H1 (cell line): ENCODE results near the gene MCM7. TPM values are rescaled to one million over a fixed set of nuclear protein-coding genes. Genes with fewer than 3 reads are reported as not detected.

Experiments
- CTCF ChIA-PET: fragments of 300-600 bp; sonication (Branson Sonifier 250); formaldehyde crosslinking; loops from one replicate; lab custom pipeline; 2021; ENCODE audit not compliant: partially characterized antibody; lab: Charles Lee
- POLR2A ChIA-PET: fragments of 300-600 bp; sonication (Branson Sonifier 250); formaldehyde crosslinking; loops from one replicate; lab custom pipeline; 2021; ENCODE audit warnings: inconsistent platforms; ENCODE audit not compliant: partially characterized antibody; lab: Charles Lee
- DNase-seq, 2 experiments: peaks; one replicate each; pipeline versions ENCODE4 v3.0.0 to v3.0.0-alpha.2; 2010 to 2022; ENCODE audit warnings: low spot score in 2 of 2, low read depth in 1 of 2, mixed read lengths in 1 of 2
- FAIRE-seq: peaks from 2 replicates; lab custom pipeline; 2011; peaks lifted over from hg19 to GRCh38; lab: Jason Lieb, UNC
- H2AFZ ChIP-seq: 2 replicates; pipeline ENCODE4 v1.8.1; 2012; ENCODE audit warnings: low read length, inconsistent platforms
- H2AK5ac ChIP-seq: 2 replicates; pipeline ENCODE4 v1.6.1; 2013; ENCODE audit warnings: low read depth, low read length
- H2BK120ac ChIP-seq: replicated peaks from 2 replicates; pipeline ENCODE3; 2013; ENCODE audit warnings: low read depth, low read length, inconsistent platforms
- H2BK12ac ChIP-seq: 2 replicates; pipeline ENCODE4 v1.6.1; 2013; ENCODE audit warnings: low read depth, low read length
- H2BK15ac ChIP-seq: 2 replicates; pipeline ENCODE4 v1.6.1; 2013; ENCODE audit warnings: low read length
- H2BK20ac ChIP-seq: 2 replicates; pipeline ENCODE4 v1.6.1; 2013; ENCODE audit warnings: low read length
- H2BK5ac ChIP-seq: 2 replicates; pipeline ENCODE4 v1.6.1; 2013; ENCODE audit warnings: low read depth, low read length
- H3K14ac ChIP-seq: 2 replicates; pipeline ENCODE4 v1.6.1; 2013; ENCODE audit warnings: inconsistent platforms; ENCODE audit not compliant: insufficient read length
- H3K18ac ChIP-seq: 2 replicates; pipeline ENCODE4 v1.6.1; 2013; ENCODE audit warnings: low read length; ENCODE audit errors: extremely low read depth
- H3K23ac ChIP-seq: 2 replicates; pipeline ENCODE4 v1.6.1; 2013; ENCODE audit warnings: inconsistent platforms; ENCODE audit not compliant: insufficient read length
- H3K23me2 ChIP-seq: 2 replicates; pipeline ENCODE4 v1.6.1; 2013; ENCODE audit warnings: low read depth, low read length
- H3K27ac ChIP-seq: 2 replicates; pipeline ENCODE4 v1.6.1; 2011; ENCODE audit warnings: low read depth, low read length, inconsistent platforms
- H3K27me3 ChIP-seq, 4 experiments: replicated peaks in 1 of 4; 1 replicate in 1 of 4; 2 replicates in 3 of 4; pipeline versions ENCODE4 v1.6.1 to v1.8.1; 2011 to 2013; ENCODE audit warnings: low read length in 3 of 4, mild to moderate bottlenecking in 3 of 4, inconsistent platforms in 2 of 4, mixed read lengths in 2 of 4, moderate library complexity in 1 of 4; ENCODE audit not compliant: control insufficient read depth in 3 of 4, insufficient read depth in 3 of 4; ENCODE audit errors: extremely low read depth in 1 of 4
- H3K36me3 ChIP-seq, 4 experiments: 2 replicates each; pipeline versions ENCODE4 v1.6.1 to v1.8.1; 2011 to 2013; ENCODE audit warnings: mild to moderate bottlenecking in 4 of 4, low read length in 3 of 4, moderate library complexity in 2 of 4, control low read depth in 1 of 4, inconsistent platforms in 1 of 4; ENCODE audit not compliant: insufficient read depth in 4 of 4, control insufficient read depth in 2 of 4
- H3K4ac ChIP-seq: replicated peaks from 2 replicates; pipeline ENCODE3; 2013; ENCODE audit warnings: low read length, low read depth, mixed read lengths, inconsistent platforms; ENCODE audit not compliant: insufficient read length
- H3K4me1 ChIP-seq, 4 experiments: replicated peaks in 1 of 4; 1 replicate in 1 of 4; 2 replicates in 3 of 4; pipeline versions ENCODE4 v1.6.1 to v1.8.1; 2011 to 2013; ENCODE audit warnings: low read length in 3 of 4, inconsistent platforms in 2 of 4, mixed read lengths in 1 of 4; ENCODE audit not compliant: insufficient read depth in 4 of 4, control insufficient read depth in 3 of 4
- H3K4me2 ChIP-seq, 2 experiments: 2 replicates each; pipeline versions ENCODE4 v1.6.1 to v1.8.1; 2011 to 2013; ENCODE audit warnings: low read depth in 2 of 2, low read length in 2 of 2, control low read depth in 1 of 2, inconsistent platforms in 1 of 2, mild to moderate bottlenecking in 1 of 2; ENCODE audit not compliant: insufficient read depth in 1 of 2
- H3K4me3 ChIP-seq, 4 experiments: fragments of 200-600, 300-600 bp in 1 of 4; sonication (generic), shearing (Covaris generic), sonication (Bioruptor Twin) in 1 of 4; 2 replicates each; pipeline versions ENCODE4 v1.5.1 to v1.8.1; 2011 to 2016; ENCODE audit warnings: low read length in 4 of 4, low read depth in 3 of 4, control low read depth in 2 of 4, inconsistent platforms in 2 of 4, mild to moderate bottlenecking in 2 of 4, mixed read lengths in 1 of 4, moderate library complexity in 1 of 4; ENCODE audit not compliant: insufficient read depth in 2 of 4; ENCODE audit errors: extremely low read depth in 1 of 4
- H3K56ac ChIP-seq: replicated peaks from 2 replicates; pipeline ENCODE3; 2013; ENCODE audit warnings: low read depth, mild to moderate bottlenecking, mixed read lengths, low read length, inconsistent platforms; ENCODE audit not compliant: insufficient read length
- H3K79me1 ChIP-seq: 2 replicates; pipeline ENCODE4 v1.6.1; 2013; ENCODE audit warnings: low read depth, low read length, control low read depth
- H3K79me2 ChIP-seq, 2 experiments: 2 replicates each; pipeline versions ENCODE4 v1.6.1 to v1.8.1; 2012 to 2013; ENCODE audit warnings: low read length in 2 of 2, mild to moderate bottlenecking in 2 of 2, inconsistent platforms in 1 of 2; ENCODE audit not compliant: insufficient read depth in 2 of 2, control insufficient read depth in 1 of 2
- H3K9ac ChIP-seq, 4 experiments: replicated peaks in 1 of 4; 1 replicate in 1 of 4; 2 replicates in 3 of 4; pipeline versions ENCODE4 v1.6.1 to v1.8.1; 2011 to 2013; ENCODE audit warnings: low read depth in 3 of 4, low read length in 3 of 4, control low read depth in 2 of 4, mild to moderate bottlenecking in 2 of 4, moderate library complexity in 2 of 4, inconsistent platforms in 1 of 4; ENCODE audit errors: extremely low read depth in 1 of 4
- H3K9me3 ChIP-seq, 2 experiments: 2 replicates each; pipeline versions ENCODE4 v1.6.1 to v1.8.1; 2012 to 2013; ENCODE audit warnings: mild to moderate bottlenecking in 2 of 2, moderate library complexity in 2 of 2, control low read depth in 1 of 2, inconsistent platforms in 1 of 2, low read depth in 1 of 2, low read length in 1 of 2, mixed read lengths in 1 of 2; ENCODE audit not compliant: insufficient read depth in 2 of 2
- H4K20me1 ChIP-seq, 2 experiments: replicated peaks in 1 of 2; 2 replicates each; pipeline versions ENCODE3 to v1.8.1; 2011 to 2013; ENCODE audit warnings: inconsistent platforms in 2 of 2, low read length in 2 of 2, mild to moderate bottlenecking in 1 of 2; ENCODE audit not compliant: insufficient read depth in 2 of 2, control insufficient read depth in 1 of 2
- H4K5ac ChIP-seq: 2 replicates; pipeline ENCODE4 v1.6.1; 2013; ENCODE audit warnings: low read length, low read depth, mixed read lengths, inconsistent platforms; ENCODE audit not compliant: insufficient read length
- H4K8ac ChIP-seq: 2 replicates; pipeline ENCODE4 v1.8.0; 2013; ENCODE audit warnings: mild to moderate bottlenecking, moderate library complexity, low read length, inconsistent platforms; ENCODE audit not compliant: insufficient read depth; ENCODE audit errors: extremely low read depth
- H4K91ac ChIP-seq: replicated peaks from 2 replicates; pipeline ENCODE3; 2013; ENCODE audit warnings: low read length, mixed read lengths, inconsistent platforms; ENCODE audit not compliant: insufficient read length
- CBX8 ChIP-seq: fragments of 300-800, 300-1000 bp; sonication (generic); IDR thresholded peaks from 2 replicates; pipeline ENCODE4 v1.7.1; 2016; ENCODE audit warnings: low read depth, low read length, borderline replicate concordance
- CTBP2 ChIP-seq: IDR thresholded peaks from 2 replicates; pipeline ENCODE4 v1.7.0; 2011; ENCODE audit warnings: borderline replicate concordance, mild to moderate bottlenecking, moderate library complexity, mixed read lengths, low read length; ENCODE audit not compliant: insufficient read depth, insufficient read length
- JUN ChIP-seq: IDR thresholded peaks from 2 replicates; pipeline ENCODE4 v1.6.1; 2011; ENCODE audit warnings: low read depth, mild to moderate bottlenecking, improper control_type of control experiment, low read length
- JUND ChIP-seq: IDR thresholded peaks from 2 replicates; pipeline ENCODE4 v1.6.1; 2011; ENCODE audit warnings: mild to moderate bottlenecking, improper control_type of control experiment, low read length
- MAFK ChIP-seq: IDR thresholded peaks from 2 replicates; pipeline ENCODE4 v1.6.1; 2012; ENCODE audit warnings: low read depth, mild to moderate bottlenecking, improper control_type of control experiment, low read length
- NRF1 ChIP-seq: IDR thresholded peaks from 2 replicates; pipeline ENCODE4 v1.6.1; 2011; ENCODE audit warnings: mild to moderate bottlenecking, low read depth, low read length, improper control_type of control experiment
- POLR2A ChIP-seq, 2 experiments: IDR thresholded peaks; 1 replicate in 1 of 2; 2 replicates in 1 of 2; pipeline ENCODE4 v1.6.1; 2011; ENCODE audit warnings: low read depth in 2 of 2, low read length in 2 of 2, mild to moderate bottlenecking in 2 of 2; ENCODE audit errors: control extremely low read depth in 1 of 2
- RBBP5 ChIP-seq: IDR thresholded peaks from 2 replicates; pipeline ENCODE4 v1.7.1; 2012; ENCODE audit warnings: low read depth, mild to moderate bottlenecking, inconsistent platforms, low read length, moderate library complexity, borderline replicate concordance
- RNF2 ChIP-seq: fragments of 200-900, 300-1000 bp; sonication (generic); IDR thresholded peaks from 2 replicates; pipeline ENCODE4 v1.7.1; 2016; ENCODE audit warnings: borderline replicate concordance, low read depth, mild to moderate bottlenecking, antibody characterized with exemption, low read length; ENCODE audit not compliant: poor library complexity, severe bottlenecking; ENCODE audit errors: missing control alignments
- SIRT6 ChIP-seq: IDR thresholded peaks from one replicate; pipeline ENCODE4 v1.7.1; 2012; ENCODE audit warnings: low read length, inconsistent platforms
- SP1 ChIP-seq: IDR thresholded peaks from 2 replicates; pipeline ENCODE4 v1.6.1; 2011; ENCODE audit warnings: low read depth, low read length
- SP4 ChIP-seq: IDR thresholded peaks from 2 replicates; pipeline ENCODE4 v1.6.1; 2012; ENCODE audit warnings: low read length, inconsistent platforms
- TAF7 ChIP-seq: optimal IDR thresholded peaks from 2 replicates; pipeline ENCODE3; 2011; ENCODE audit warnings: low read depth, mild to moderate bottlenecking, inconsistent platforms, low read length, moderate library complexity, borderline replicate concordance
- ZNF274 ChIP-seq: IDR thresholded peaks from 2 replicates; pipeline ENCODE4 v1.7.0; 2012; ENCODE audit warnings: low read length, borderline replicate concordance; ENCODE audit errors: extremely low read depth
- WGBS, 2 experiments: shearing (Covaris generic) in 1 of 2; methylation state at CpG; one replicate each; pipeline versions ENCODE4 v1.1.6 to v1.1.7; 2013 to 2015; ENCODE audit warnings: low lambda C conversion rate in 2 of 2, mixed read lengths in 2 of 2, inconsistent platforms in 1 of 2, low coverage in 1 of 2, missing lambda C conversion rate in 1 of 2; ENCODE audit not compliant: insufficient replicate concordance in 2 of 2, insufficient coverage in 1 of 2, insufficient read length in 1 of 2; ENCODE audit errors: extremely low coverage in 1 of 2, missing lambda C conversion rate in 1 of 2; 5-methylcytosine and 5-hydroxymethylcytosine counted together
- polyA plus RNA-seq, 7 experiments: library from polyadenylated mRNA; depleted of rRNA in 3 of 7; stranded (reverse) in 5 of 7; unstranded in 2 of 7; fragments of >200 nt in 5 of 7; fragments of 200-250 nt in 2 of 7; gene quantifications; 1 replicate in 5 of 7; 2 replicates in 1 of 7; 4 replicates in 1 of 7; pipeline versions ENCODE4 v1.2.1 to v1.2.3, GENCODE V29; 2011 to 2013; ENCODE audit warnings: missing spikeins in 2 of 7, mixed read lengths in 2 of 7
- total RNA-seq: library from RNA; stranded (reverse); fragmentation: NEBNext Ultra II Directional; extraction: Animal tissue kit (Norgen Biotek cat#: 25700); gene quantifications from 2 replicates; pipeline ENCODE4 v1.2.1, GENCODE V29; 2021

MCM7 gene
- total and polyA plus RNA-seq, 2 of the 8 experiments (the other 6 are each of a cell fraction or from before 2014, with no cell fraction given), result 313 to 344 TPM

GRCh38 chr7:100115026-100115425 lies 13.8 kb upstream of the MCM7 start:
- FAIRE-seq, result no peak
- no peaks in the 10 kb centered on the region; a peak in 2 of 7 replicates for H3K4me1 ChIP-seq
- TF ChIP-seq TAF7 (no peak), CBX8 (no peak), SIRT6 (no peak), POLR2A (IDR thresholded peaks at IDR 0.05; ENCODE audit: control extremely low read depth in 1 of 2, low read depth in 2 of 2, low read length in 2 of 2) (no peak), NRF1 (no peak), ZNF274 (no peak), RNF2 (no peak), SP1 (no peak), JUN (no peak), MAFK (no peak), JUND (no peak), SP4 (no peak), CTBP2 (no peak), RBBP5 (no peak)

More at GRCh38 chr7:100115026-100115425, 13.8 kb upstream of the MCM7 start:
- H3K79me2 ChIP-seq, result peaks cover 0 to 6% of the 10 kb centered on the region in 2 experiments; a peak in 1 of 4 replicates
- H3K9me3 ChIP-seq, result no peaks in the 10 kb centered on the region
- H3K9ac ChIP-seq, result no peak overlapping the region
- no peak overlapping the region for H3K4me3 ChIP-seq
- no peaks in the 10 kb centered on the region for H3K27me3 ChIP-seq
- no peak overlapping the region for H2BK5ac ChIP-seq
- peaks cover 4% of the 10 kb centered on the region for H3K23me2 ChIP-seq
- H3K4ac ChIP-seq, result no peak overlapping the region
- no peak overlapping the region for H2AK5ac ChIP-seq
- no peak overlapping the region for H4K8ac ChIP-seq
- no peak overlapping the region for H3K27ac ChIP-seq
- H3K14ac ChIP-seq, result no peak overlapping the region
- H3K18ac ChIP-seq, result no peak overlapping the region
- H3K56ac ChIP-seq, result no peak overlapping the region
- no peak overlapping the region for H2AFZ ChIP-seq
- peaks cover 4 to 33% (median 14%) of the 10 kb centered on the region in 4 experiments for H3K36me3 ChIP-seq
- peaks cover 0 to 1% of the 10 kb centered on the region in 2 experiments for H4K20me1 ChIP-seq
- 0 out of 2 replicates have a peak, but pooled peaks cover 2% of the 10 kb centered on the region for H3K79me1 ChIP-seq
- H2BK15ac ChIP-seq, result no peak overlapping the region
- no peak overlapping the region for H2BK120ac ChIP-seq
- H4K91ac ChIP-seq, result no peak overlapping the region
- H3K4me2 ChIP-seq, result no peak overlapping the region
- H4K5ac ChIP-seq, result no peak overlapping the region
- ChIA-PET CTCF (interaction anchor here (1.0 to 1.1 kb wide), 2 partner anchors 13 to 18 kb away, joined by 4 to 5 read pairs; no protein-coding TSS in a partner anchor), POLR2A (interaction anchor here (0.8 to 20.0 kb wide), 4 partner anchors 9 to 27 kb away, joined by 3 to 722 read pairs (median 210); partner anchors contain the start of genes AP4M1, COPS6, MCM7 and ZNF3)
- 88% methylated on average over 7 of the region's 7 CpGs; no CpG with 5 or more reads in 1 of the 2 experiments for WGBS, 2 experiments
- DNase-seq, result no peak
- H2BK20ac ChIP-seq, result no peak overlapping the region
- H2BK12ac ChIP-seq, result no peak overlapping the region
- no peak overlapping the region for H3K23ac ChIP-seq
